22Rv1 (cell line): ENCODE results near the gene SFXN5.

Source experiments
- CTCF ChIP-seq: fragments of 450-650 bp; IDR thresholded peaks from 2 replicates; pipeline ENCODE4 v1.5.1; 2017; ENCODE audit warnings: mild to moderate bottlenecking
- ZFX ChIP-seq: fragments of 450-650 bp; IDR thresholded peaks from 2 replicates; pipeline ENCODE4 v1.6.1; 2017; ENCODE audit warnings: antibody characterized with exemption, borderline replicate concordance

- no peak for TF ChIP-seq CTCF
- TF ChIP-seq ZFX = no peak
These were observed 36.7 kb downstream of the SFXN5 start for GRCh38 chr2:73034661-73035375.
